HG03342 (cell line): ENCODE data around the gene OR6A2.
"Not testable (repeated sequence)": the region's sequence is repeated elsewhere in the genome, so short reads cannot be mapped to it uniquely, and the experiment has no call there.

ENCODE experiments used
- ATAC-seq: cut with Tn5 transposase; IDR thresholded peaks from one replicate; pipeline ENCODE4 v1.9.1; 2021; ENCODE audit warnings: mild to moderate bottlenecking, moderate library complexity; ENCODE audit not compliant: unreplicated experiment

OR6A2 gene

GRCh38 chr11:6799402-6799801, at the start of gene OR6A2:
Gene OR6A2 (minus strand): TSS chr11:6799689. CDS start chr11:6795708, 3,981 bp downstream.
- ATAC-seq, result no peak

- no peak for ATAC-seq
These were observed 45.9 kb upstream of the OR6A2 start, which contains the start of gene OR10A5 for GRCh38 chr11:6845383-6845782. Gene OR10A5 (plus strand): TSS chr11:6845683. CDS start chr11:6845683, 0 bp downstream.

DNA sequence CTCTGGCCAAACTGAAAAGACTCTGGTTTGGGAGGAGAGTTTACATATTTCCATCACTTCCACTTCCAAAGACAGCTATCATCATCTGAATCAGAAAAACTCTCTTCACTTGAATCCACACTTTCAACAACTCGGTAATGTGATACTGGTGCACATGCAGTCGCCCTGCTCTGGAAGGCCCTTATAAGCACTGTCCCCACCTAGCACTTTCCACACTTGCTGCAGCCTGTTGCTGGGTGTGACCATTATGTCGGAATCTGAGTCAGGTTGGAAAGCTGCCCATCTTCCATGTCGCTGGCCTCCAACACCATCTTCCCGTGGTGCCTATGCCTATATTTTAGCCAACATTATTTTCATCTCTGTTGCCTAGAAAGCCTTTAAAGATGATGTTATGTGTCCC, 44.9 kb upstream of the OR6A2 start:
- ATAC-seq, result no peak

DNA sequence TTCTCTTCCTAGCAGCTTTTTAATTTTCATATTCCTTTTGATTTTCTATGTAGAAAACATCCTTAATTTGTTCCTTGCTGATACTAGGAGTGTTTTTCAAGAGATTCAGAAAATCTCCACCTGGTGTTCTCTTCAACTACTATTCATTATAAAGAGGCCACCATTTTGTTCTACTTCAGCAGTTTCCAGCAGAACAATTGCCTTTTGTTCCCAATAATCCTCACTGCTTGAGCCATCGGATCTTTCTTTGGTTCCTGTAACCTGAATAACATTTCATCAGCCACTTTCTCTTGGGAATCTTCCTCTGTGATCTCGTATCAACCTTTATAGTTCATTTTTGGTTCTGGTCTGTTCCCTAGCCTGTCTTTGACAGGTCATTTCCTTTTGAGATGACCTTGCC, 44.2 kb upstream of the OR6A2 start:
- ATAC-seq, result no peak

GRCh38 chr11:6841694-6842093, 42.2 kb upstream of the OR6A2 start:
- ATAC-seq, result no peak

- ATAC-seq, result no peak
These were observed 34.5 kb upstream of the OR6A2 start for GRCh38 chr11:6834021-6834420.

DNA sequence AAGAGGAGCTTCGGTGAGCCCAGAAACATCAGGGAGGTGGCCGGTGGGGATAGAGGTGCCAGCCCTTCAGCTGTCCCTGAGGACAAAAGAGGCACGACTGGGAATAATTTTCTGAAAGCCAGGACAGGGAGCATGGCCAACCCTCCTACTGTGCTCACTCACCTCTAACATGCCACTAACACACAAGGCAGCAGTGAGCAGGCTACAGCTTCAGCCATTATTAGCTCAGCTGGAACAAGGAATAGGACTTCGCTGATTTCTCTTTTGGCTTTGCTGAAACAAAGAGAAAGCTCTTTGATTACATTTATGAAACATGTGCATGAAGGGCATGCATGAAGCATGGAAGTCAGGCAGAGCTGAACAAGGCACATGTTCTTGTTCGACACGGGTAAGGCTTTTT, 33.9 kb upstream of the OR6A2 start:
- no peak for ATAC-seq

GRCh38 chr11:6828103-6828502, 28.6 kb upstream of the OR6A2 start:
- ATAC-seq, result no peak

DNA sequence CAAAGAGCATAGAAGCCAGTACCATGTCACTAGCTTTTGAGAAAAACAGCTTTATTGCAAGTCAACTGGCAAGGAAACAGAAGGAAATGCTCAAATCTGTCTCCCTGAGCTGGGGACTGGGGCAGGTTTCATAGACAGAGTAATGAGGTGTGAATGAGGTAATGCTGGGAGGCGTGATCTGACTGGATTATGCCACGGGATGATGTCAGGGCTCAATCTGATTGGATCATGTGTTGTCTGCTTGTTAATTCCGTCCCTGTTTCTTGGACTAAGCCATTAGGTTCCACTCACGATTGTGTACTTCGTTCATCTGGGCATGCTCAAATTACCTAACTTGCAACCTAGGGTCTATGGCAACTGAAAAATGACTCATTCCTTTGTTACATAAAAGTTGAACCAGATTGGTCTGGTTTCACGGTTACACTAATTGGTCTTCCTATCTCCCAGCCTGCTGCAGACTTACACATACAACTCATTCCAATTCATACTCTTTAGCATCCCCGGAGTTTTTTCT, 25.8 kb upstream of the OR6A2 start:
- ATAC-seq, result no peak

DNA sequence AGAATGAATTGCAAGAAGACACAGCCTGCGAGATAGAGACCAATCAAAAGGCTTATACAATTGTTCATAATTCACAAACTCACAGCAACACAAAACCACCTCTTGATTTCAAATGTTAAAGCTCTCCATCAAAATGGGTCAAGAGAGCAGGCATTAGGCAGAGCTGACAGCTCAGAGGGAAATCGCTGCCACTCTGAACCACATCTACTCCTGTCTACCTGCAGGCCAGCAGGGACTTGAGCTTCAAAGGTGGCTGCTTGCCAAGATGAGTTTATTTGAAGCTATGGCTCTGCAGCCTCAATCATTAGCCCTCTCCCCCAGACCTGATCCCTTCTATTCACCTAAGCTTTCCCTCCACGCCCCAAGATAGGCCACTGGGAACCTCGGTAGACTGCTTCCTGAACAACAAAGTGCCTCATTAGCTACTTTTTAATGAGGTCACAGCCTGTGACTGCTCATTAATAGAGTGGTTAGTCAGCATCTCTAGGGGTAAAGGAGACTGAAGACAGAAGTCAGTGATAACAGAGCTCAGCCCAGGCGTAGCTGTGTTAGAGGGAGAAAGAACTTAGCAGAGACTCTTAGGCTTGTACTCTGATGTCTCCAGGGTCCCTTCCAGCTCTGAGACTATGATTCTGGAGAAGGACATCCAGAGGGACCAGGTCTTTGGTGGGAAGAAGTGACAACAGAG, 24.8 kb upstream of the OR6A2 start:
- ATAC-seq, result no peak

DNA sequence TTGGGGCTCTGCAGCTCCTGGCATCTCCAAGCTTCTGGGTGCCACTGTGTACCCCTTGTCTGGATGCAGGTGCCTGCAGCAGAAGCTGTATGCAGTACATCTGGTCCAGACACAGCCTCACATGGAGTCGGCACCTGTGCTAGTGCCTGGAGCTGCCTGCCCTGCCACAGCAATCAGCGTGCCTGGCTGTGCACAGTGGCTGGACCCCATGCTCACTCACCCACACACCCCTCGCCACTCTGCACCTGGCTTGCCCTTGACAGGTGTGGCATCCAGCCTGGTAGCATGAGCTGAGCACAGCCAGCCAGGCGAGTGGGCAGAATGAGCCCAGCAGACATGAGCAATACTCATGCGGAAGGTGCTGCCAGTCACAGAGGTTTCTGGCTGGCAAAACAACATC, 19.5 kb upstream of the OR6A2 start:
- no peak for ATAC-seq

- ATAC-seq, result no peak
These were observed 18.2 kb upstream of the OR6A2 start for GRCh38 chr11:6817694-6818093.

GRCh38 chr11:6813656-6814055, 14.2 kb upstream of the OR6A2 start:
- ATAC-seq, result no peak

GRCh38 chr11:6812390-6813005, 13.0 kb upstream of the OR6A2 start:
- ATAC-seq, result peak; percentile 84

- ATAC-seq, result not testable (repeated sequence)
These were observed 1.6 kb upstream of the OR6A2 start for GRCh38 chr11:6801075-6801474.

DNA sequence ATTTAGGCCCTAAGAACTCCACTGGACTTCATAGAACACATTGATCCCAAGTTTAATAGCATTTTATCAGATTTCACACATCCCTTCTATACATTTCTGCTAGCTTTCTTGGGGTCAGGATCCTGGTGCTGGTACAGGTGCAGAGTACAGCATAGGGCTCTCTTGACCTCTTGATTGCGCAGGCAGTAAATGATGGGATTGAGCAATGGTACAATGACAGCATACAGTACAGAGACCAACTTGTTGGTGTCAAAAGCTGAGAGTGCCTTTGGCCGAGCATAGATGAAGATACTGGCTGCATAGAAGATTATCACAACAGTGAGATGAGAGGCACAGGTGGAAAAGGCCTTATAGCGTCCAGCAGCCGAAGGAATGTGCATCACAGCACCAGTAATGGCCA, 4.8 kb downstream of the OR6A2 start:
- no peak for ATAC-seq

- no peak for ATAC-seq
These were observed 8.9 kb downstream of the OR6A2 start for GRCh38 chr11:6790546-6790945.

DNA sequence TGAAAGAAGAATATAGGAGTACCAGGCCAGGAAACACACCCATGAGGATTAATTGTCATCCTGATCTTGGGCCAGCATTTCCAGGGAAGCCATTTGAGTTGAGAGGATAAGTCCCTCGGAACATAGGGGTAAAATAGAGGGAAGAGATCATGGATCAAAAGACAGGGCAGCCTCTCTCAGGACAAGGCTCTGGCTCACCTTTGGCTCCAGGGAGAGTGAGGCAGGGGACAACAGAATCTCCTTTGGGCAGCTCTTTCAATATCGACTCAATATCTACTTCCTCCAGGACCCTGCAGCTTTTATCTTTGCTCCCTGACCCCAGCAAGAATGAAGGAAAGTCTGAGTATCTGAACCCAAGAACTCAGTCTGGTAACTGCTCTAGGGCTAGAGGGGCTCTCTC, 16.8 kb downstream of the OR6A2 start, which contains the start of gene OR2AG1:
Gene OR2AG1, plus strand, starts transcription at position 301 of the 400 bp plus-strand sequence. CDS start 2,018 bp downstream, outside the sequence.
- ATAC-seq, result no peak

- ATAC-seq, result no peak
These were observed 18.7 kb downstream of the OR6A2 start for GRCh38 chr11:6780829-6781228.

DNA sequence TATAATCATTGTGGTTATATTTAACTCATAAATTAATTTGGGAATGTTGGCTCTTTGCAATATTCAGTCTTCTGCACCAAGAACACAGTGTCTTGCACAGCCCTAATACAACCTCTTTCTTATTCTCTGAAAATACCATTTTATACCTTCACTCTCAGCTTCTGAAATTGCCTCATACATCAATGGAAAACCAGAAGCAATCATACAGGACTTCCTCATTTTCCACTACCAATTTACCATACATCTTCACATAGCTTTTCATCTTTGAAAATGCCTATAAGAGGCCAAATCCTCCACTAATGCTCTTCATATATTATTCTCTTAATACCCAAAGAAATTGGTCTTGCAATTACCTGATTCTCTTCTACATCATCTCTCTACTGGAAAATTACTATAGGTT, 21.0 kb downstream of the OR6A2 start:
- ATAC-seq, result no peak

GRCh38 chr11:6771926-6772893, 27.3 kb downstream of the OR6A2 start, which contains the start of gene OR2AG2:
Gene OR2AG2 (minus strand): TSS chr11:6771976. CDS start chr11:6768957, 3,019 bp downstream.
- peak; percentile 98 for ATAC-seq
